Measurements from ENCODE around the gene LARP4B.

The LARP4B gene

GRCh38 chr10:931326-932318 lies at the start of gene LARP4B:
LARP4B (minus strand) TSS chr10:931705; CDS start chr10:885721, 45,984 bp downstream.
- peak; percentile 96 to 97 for DNase-seq (ENCODE audit: low read depth in 2 of 2)

GRCh38 chr10:980468-981093 lies 49.1 kb upstream of the LARP4B start:
- DNase-seq (ENCODE audit: low read depth in 2 of 2) = no peak

- no peak for DNase-seq (ENCODE audit: low read depth in 2 of 2)
These were observed 47.4 kb upstream of the LARP4B start for GRCh38 chr10:978826-979421.

- DNase-seq (ENCODE audit: low read depth in 2 of 2) = no peak
These were observed 44.8 kb upstream of the LARP4B start for GRCh38 chr10:976316-976715.

GRCh38 chr10:974785-975074 lies 43.2 kb upstream of the LARP4B start:
- DNase-seq (ENCODE audit: low read depth in 2 of 2) = no peak

GRCh38 chr10:974038-974784 lies 42.7 kb upstream of the LARP4B start:
- DNase-seq (ENCODE audit: low read depth in 2 of 2) = no peak

- no peak for DNase-seq (ENCODE audit: low read depth in 2 of 2)
These were observed 41.3 kb upstream of the LARP4B start for GRCh38 chr10:972763-973162.

- DNase-seq (ENCODE audit: low read depth in 2 of 2) = no peak
These were observed 40.1 kb upstream of the LARP4B start for GRCh38 chr10:971613-972012.

- DNase-seq (ENCODE audit: low read depth in 2 of 2) = no peak
These were observed 39.6 kb upstream of the LARP4B start for GRCh38 chr10:971150-971542.

GRCh38 chr10:970311-971149 lies 39.0 kb upstream of the LARP4B start:
- DNase-seq (ENCODE audit: low read depth in 2 of 2) = no peak

GRCh38 chr10:969473-970150 lies 38.1 kb upstream of the LARP4B start:
- DNase-seq (ENCODE audit: low read depth in 2 of 2) = no peak

GRCh38 chr10:968546-969199 lies 37.2 kb upstream of the LARP4B start:
- DNase-seq (ENCODE audit: low read depth in 2 of 2) = no peak

- DNase-seq (ENCODE audit: low read depth in 2 of 2) = no peak
These were observed 35.1 kb upstream of the LARP4B start for GRCh38 chr10:966466-967235.

GRCh38 chr10:964988-965417 lies 33.5 kb upstream of the LARP4B start:
- no peak for DNase-seq (ENCODE audit: low read depth in 2 of 2)

GRCh38 chr10:964321-964987 lies 32.9 kb upstream of the LARP4B start:
- DNase-seq (ENCODE audit: low read depth in 2 of 2) = no peak

GRCh38 chr10:963655-964054 lies 32.1 kb upstream of the LARP4B start:
- DNase-seq (ENCODE audit: low read depth in 2 of 2) = no peak

GRCh38 chr10:963186-963585 lies 31.7 kb upstream of the LARP4B start:
- no peak for DNase-seq (ENCODE audit: low read depth in 2 of 2)

- no peak for DNase-seq (ENCODE audit: low read depth in 2 of 2)
These were observed 30.8 kb upstream of the LARP4B start for GRCh38 chr10:962342-962741.

GRCh38 chr10:958856-959255 lies 27.4 kb upstream of the LARP4B start:
- DNase-seq (ENCODE audit: low read depth in 2 of 2) = no peak
